ENCODE data around the gene CTBP2. TPM values are rescaled to one million over a fixed set of nuclear protein-coding genes. Genes with fewer than 3 reads are reported as not detected.

The CTBP2 gene
- total RNA-seq, 1 experiment from 2014 or later = 212 TPM

DNA sequence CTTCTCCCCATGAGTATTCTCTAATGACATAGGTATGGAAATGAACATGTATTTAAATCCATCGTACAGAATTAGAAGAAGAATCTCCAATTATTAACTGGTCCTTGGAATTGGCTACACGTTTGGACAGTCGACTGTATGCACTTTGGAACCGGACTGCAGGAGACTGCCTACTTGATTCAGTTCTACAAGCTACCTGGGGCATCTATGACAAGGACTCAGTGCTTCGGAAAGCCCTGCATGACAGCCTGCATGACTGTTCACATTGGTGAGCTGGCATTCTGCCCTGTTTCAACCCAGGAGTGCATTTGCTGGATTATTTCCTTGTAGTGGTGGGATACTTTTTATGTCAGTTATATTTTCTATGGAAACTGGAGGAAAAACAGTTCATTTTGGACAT is 186.2 kb downstream of the CTBP2 start:
- no peak overlapping the region for H3K27ac Mint-ChIP-seq
- no peak overlapping the region for H3K23ac ChIP-seq (ENCODE audit: insufficient read length, low read depth, low read length)

More for the DNA sequence above, 186.2 kb downstream of the CTBP2 start:
- Histone ChIP-seq H3K79me1 (ENCODE audit: insufficient read depth, low read depth, low read length, poor library complexity, severe bottlenecking) (peaks cover 2% of the 10 kb centered on the region), H4K20me1 (ENCODE audit: control insufficient read depth, insufficient read depth, insufficient read length) (no peaks in the 10 kb centered on the region), H3K23me2 (ENCODE audit: insufficient read length, low read depth, low read length, poor library complexity, severe bottlenecking) (peaks cover 2% of the 10 kb centered on the region), H4K91ac (ENCODE audit: insufficient read length, low read depth, low read length) (no peak overlapping the region), H3K27me3 (ENCODE audit: insufficient read depth, low read length) (no peaks in the 10 kb centered on the region), H4K8ac (replicated peaks; ENCODE audit: insufficient read length, low read depth, low read length) (no peak overlapping the region), H2BK15ac (ENCODE audit: low read depth, low read length) (no peak overlapping the region), H3K79me2 (ENCODE audit: insufficient read depth, low read length) (0 out of 2 replicates have a peak, but pooled peaks cover 2% of the 10 kb centered on the region), H2BK12ac (ENCODE audit: insufficient read length, low read depth, low read length) (no peak overlapping the region), H3K56ac (ENCODE audit: insufficient read length, low read depth, low read length) (no peak overlapping the region), H3K14ac (ENCODE audit: insufficient read depth, low read length) (no peak overlapping the region), H3K4ac (ENCODE audit: low read depth, low read length) (no peak overlapping the region), H2BK20ac (ENCODE audit: low read depth, low read length, poor library complexity, severe bottlenecking) (no peak overlapping the region), H3K9ac (ENCODE audit: extremely low read depth, insufficient read length, low read length) (no peak overlapping the region), H3K18ac (ENCODE audit: insufficient read length, low read depth, low read length) (no peak overlapping the region), H2BK120ac (ENCODE audit: low read depth, low read length, poor library complexity, severe bottlenecking) (no peak overlapping the region), H2AFZ (ENCODE audit: low read length) (no peak overlapping the region), H3T11ph (ENCODE audit: low read length) (no peak overlapping the region), H3K4me2 (ENCODE audit: insufficient read depth, insufficient read length, low read length) (no peak overlapping the region), H2BK5ac (ENCODE audit: insufficient read length, low read length) (no peak overlapping the region), H4K5ac (ENCODE audit: insufficient read length, low read depth, low read length) (no peak overlapping the region), H3K27ac (ENCODE audit: insufficient read length, low read depth, low read length) (no peak overlapping the region), H3K9me3 (ENCODE audit: control insufficient read depth, low read depth, low read length) (no peaks in the 10 kb centered on the region), H3K4me1 (ENCODE audit: insufficient read depth, low read length) (no peaks in the 10 kb centered on the region), H2AK5ac (ENCODE audit: insufficient read length, low read length) (no peak overlapping the region)
- Mint-ChIP-seq H3K9me3 (no peaks in the 10 kb centered on the region), H3K4me1 (peaks cover 0 to 4% of the 10 kb centered on the region in 2 experiments; a peak in 2 of 4 replicates), H3K27me3 (ENCODE audit: low read depth) (no peaks in the 10 kb centered on the region), H3K36me3 (ENCODE audit: insufficient read depth in 1 of 3, low read depth in 3 of 3) (peaks cover 2 to 42% (median 31%) of the 10 kb centered on the region in 3 experiments), H3K4me3 (no peak overlapping the region)
- TF ChIP-seq, protein P1, sequence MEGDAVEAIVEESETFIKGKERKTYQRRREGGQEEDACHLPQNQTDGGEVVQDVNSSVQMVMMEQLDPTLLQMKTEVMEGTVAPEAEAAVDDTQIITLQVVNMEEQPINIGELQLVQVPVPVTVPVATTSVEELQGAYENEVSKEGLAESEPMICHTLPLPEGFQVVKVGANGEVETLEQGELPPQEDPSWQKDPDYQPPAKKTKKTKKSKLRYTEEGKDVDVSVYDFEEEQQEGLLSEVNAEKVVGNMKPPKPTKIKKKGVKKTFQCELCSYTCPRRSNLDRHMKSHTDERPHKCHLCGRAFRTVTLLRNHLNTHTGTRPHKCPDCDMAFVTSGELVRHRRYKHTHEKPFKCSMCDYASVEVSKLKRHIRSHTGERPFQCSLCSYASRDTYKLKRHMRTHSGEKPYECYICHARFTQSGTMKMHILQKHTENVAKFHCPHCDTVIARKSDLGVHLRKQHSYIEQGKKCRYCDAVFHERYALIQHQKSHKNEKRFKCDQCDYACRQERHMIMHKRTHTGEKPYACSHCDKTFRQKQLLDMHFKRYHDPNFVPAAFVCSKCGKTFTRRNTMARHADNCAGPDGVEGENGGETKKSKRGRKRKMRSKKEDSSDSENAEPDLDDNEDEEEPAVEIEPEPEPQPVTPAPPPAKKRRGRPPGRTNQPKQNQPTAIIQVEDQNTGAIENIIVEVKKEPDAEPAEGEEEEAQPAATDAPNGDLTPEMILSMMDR (conservative IDR thresholded peaks at IDR 0.05) = no peak
- WGBS (ENCODE audit: extremely low coverage, insufficient read length, low lambda C conversion rate) = no CpG with 5 or more reads among the region's 5 CpGs
- DNase-seq = no peak
